HEK293 (cell line): ENCODE measurements around the gene TET2.

Experiments
- CTCF ChIA-PET: fragments of 350-600 bp; formaldehyde crosslinking; extraction: SDS; loops from one replicate; lab custom pipeline; 2021; ENCODE audit warnings: antibody characterized with exemption; lab: Yijun Ruan, JAX
- POLR2A ChIA-PET: fragments of 300-600 bp; formaldehyde crosslinking; extraction: SDS; loops from one replicate; lab custom pipeline; 2020; ENCODE audit warnings: antibody characterized with exemption, inconsistent platforms; lab: Yijun Ruan, JAX
- H3K27ac ChIP-seq: fragments of 200-500 bp; sonication (Bioruptor generic); 2 replicates; pipeline ENCODE4 v1.5.1; 2014; ENCODE audit warnings: low read depth, low read length, control low read depth, inconsistent platforms; ENCODE audit errors: extremely low read depth
- H3K36me3 ChIP-seq, 2 experiments: fragments of 200-500 bp in 1 of 2; sonication (Bioruptor generic) in 1 of 2; 1 replicate in 1 of 2; 2 replicates in 1 of 2; pipeline ENCODE4 v1.5.1; 2014 to 2017; ENCODE audit warnings: inconsistent platforms in 2 of 2, low read length in 2 of 2; ENCODE audit not compliant: control insufficient read depth in 2 of 2, insufficient read depth in 1 of 2
- H3K4me1 ChIP-seq: fragments of 200-500 bp; sonication (Bioruptor generic); 2 replicates; pipeline ENCODE4 v1.5.1; 2014; ENCODE audit warnings: mild to moderate bottlenecking, low read length, inconsistent platforms; ENCODE audit not compliant: control insufficient read depth, insufficient read depth
- H3K4me3 ChIP-seq: 2 replicates; pipeline ENCODE4 v1.5.1; 2011; ENCODE audit warnings: low read depth, mild to moderate bottlenecking, control low read depth, low read length, moderate library complexity
- H3K9me3 ChIP-seq: fragments of 200-500 bp; sonication (Bioruptor generic); 2 replicates; pipeline ENCODE4 v1.5.1; 2014; ENCODE audit warnings: low read depth, low read length, inconsistent platforms; ENCODE audit not compliant: control insufficient read depth, insufficient read depth
- HOXA7 ChIP-seq: sonication (generic); formaldehyde crosslinking; IDR thresholded peaks from 2 replicates; pipeline ENCODE4 v1.8.1; 2022; ENCODE audit warnings: missing genetic modification reagents, borderline replicate concordance
- KLF16 ChIP-seq: fragments of 450-650 bp; formaldehyde crosslinking; IDR thresholded peaks from 2 replicates; pipeline ENCODE4 v1.5.1; 2017; ENCODE audit warnings: missing biosample characterization, missing genetic modification characterization
- PRDM6 ChIP-seq: fragments of 450-650 bp; formaldehyde crosslinking; IDR thresholded peaks from 2 replicates; pipeline ENCODE4 v1.5.1; 2017; ENCODE audit warnings: missing biosample characterization, missing genetic modification characterization
- SP7 ChIP-seq: fragments of 450-650 bp; formaldehyde crosslinking; IDR thresholded peaks from 2 replicates; pipeline ENCODE4 v1.5.1; 2016; ENCODE audit warnings: missing biosample characterization, missing genetic modification characterization
- TCF7L2 ChIP-seq: IDR thresholded peaks from 2 replicates; pipeline ENCODE4 v1.6.1; 2011; ENCODE audit warnings: low read depth, mild to moderate bottlenecking, inconsistent platforms, low read length, moderate library complexity, borderline replicate concordance
- YY2 ChIP-seq: fragments of 450-650 bp; formaldehyde crosslinking; IDR thresholded peaks from 2 replicates; pipeline ENCODE4 v1.5.1; 2016; ENCODE audit warnings: missing biosample characterization, missing genetic modification characterization
- ZBTB1 ChIP-seq: fragments of 450-650 bp; formaldehyde crosslinking; IDR thresholded peaks from 2 replicates; pipeline ENCODE4 v1.5.1; 2016; ENCODE audit warnings: missing biosample characterization, missing genetic modification characterization
- ZNF121 ChIP-seq: fragments of 450-650 bp; formaldehyde crosslinking; IDR thresholded peaks from 2 replicates; pipeline ENCODE4 v1.5.1; 2016; ENCODE audit warnings: missing biosample characterization, missing genetic modification characterization
- ZNF155 ChIP-seq: fragments of 450-650 bp; formaldehyde crosslinking; IDR thresholded peaks from 2 replicates; pipeline ENCODE4 v1.5.1; 2016; ENCODE audit warnings: missing biosample characterization, missing genetic modification characterization
- ZNF184 ChIP-seq: fragments of 450-650 bp; IDR thresholded peaks from 2 replicates; pipeline ENCODE4 v1.5.1; 2018; ENCODE audit warnings: missing biosample characterization, mild to moderate bottlenecking, missing genetic modification characterization
- ZNF221 ChIP-seq: fragments of 450-650 bp; formaldehyde crosslinking; IDR thresholded peaks from 2 replicates; pipeline ENCODE4 v1.5.1; 2017; ENCODE audit warnings: missing biosample characterization, missing genetic modification characterization, borderline replicate concordance
- ZNF23 ChIP-seq: fragments of 450-650 bp; formaldehyde crosslinking; IDR thresholded peaks from 2 replicates; pipeline ENCODE4 v1.5.1; 2016; ENCODE audit warnings: missing biosample characterization, missing genetic modification characterization, borderline replicate concordance
- ZNF280C ChIP-seq: fragments of 450-650 bp; formaldehyde crosslinking; IDR thresholded peaks from 2 replicates; pipeline ENCODE4 v1.5.1; 2016; ENCODE audit warnings: missing biosample characterization, missing genetic modification characterization
- ZNF521 ChIP-seq: fragments of 450-650 bp; formaldehyde crosslinking; IDR thresholded peaks from 2 replicates; pipeline ENCODE4 v1.5.1; 2017; ENCODE audit warnings: missing biosample characterization, mild to moderate bottlenecking, missing genetic modification characterization
- ZNF658 ChIP-seq: fragments of 450-650 bp; formaldehyde crosslinking; IDR thresholded peaks from 2 replicates; pipeline ENCODE4; 2016; ENCODE audit warnings: missing biosample characterization, missing genetic modification characterization
- ZNF704 ChIP-seq: fragments of 450-650 bp; formaldehyde crosslinking; IDR thresholded peaks from 2 replicates; pipeline ENCODE4 v1.5.1; 2016; ENCODE audit warnings: missing biosample characterization, missing genetic modification characterization
- ZNF843 ChIP-seq: fragments of 450-650 bp; formaldehyde crosslinking; IDR thresholded peaks from 2 replicates; pipeline ENCODE4 v1.5.1; 2016; ENCODE audit warnings: missing biosample characterization, missing genetic modification characterization
- ZSCAN5A ChIP-seq: fragments of 450-650 bp; formaldehyde crosslinking; IDR thresholded peaks from 2 replicates; pipeline ENCODE4 v1.5.1; 2016; ENCODE audit warnings: missing biosample characterization, missing genetic modification characterization
- TF ChIP-seq, protein P1 (sequence below): fragments of 450-650 bp; formaldehyde crosslinking; IDR thresholded peaks from 2 replicates; pipeline ENCODE4 v1.5.1; 2016; ENCODE audit warnings: missing biosample characterization, missing genetic modification characterization

TET2 gene

GRCh38 chr4:105291925-105292324 is 145.2 kb downstream of the TET2 start:
- TF ChIP-seq ZNF121 (tag by site-specific recombination) (no peak), HOXA7 (CRISPR knock-in tag) (no peak), ZNF843 (tag by site-specific recombination) (no peak), ZNF155 (tag by site-specific recombination) (no peak), ZBTB1 (tag by site-specific recombination) (no peak), TCF7L2 (no peak), ZSCAN5A (tag by site-specific recombination) (no peak), ZNF23 (no peak), ZNF184 (tag by site-specific recombination) (no peak), ZNF221 (no peak), KLF16 (no peak), SP7 (tag by site-specific recombination) (no peak), ZNF280C (tag by site-specific recombination) (no peak), PRDM6 (tag by site-specific recombination) (no peak), ZNF704 (tag by site-specific recombination) (no peak), ZNF658 (tag by site-specific recombination) (no peak), YY2 (tag by site-specific recombination) (no peak), ZNF521 (tag by site-specific recombination) (no peak)
- TF ChIP-seq, protein P1, sequence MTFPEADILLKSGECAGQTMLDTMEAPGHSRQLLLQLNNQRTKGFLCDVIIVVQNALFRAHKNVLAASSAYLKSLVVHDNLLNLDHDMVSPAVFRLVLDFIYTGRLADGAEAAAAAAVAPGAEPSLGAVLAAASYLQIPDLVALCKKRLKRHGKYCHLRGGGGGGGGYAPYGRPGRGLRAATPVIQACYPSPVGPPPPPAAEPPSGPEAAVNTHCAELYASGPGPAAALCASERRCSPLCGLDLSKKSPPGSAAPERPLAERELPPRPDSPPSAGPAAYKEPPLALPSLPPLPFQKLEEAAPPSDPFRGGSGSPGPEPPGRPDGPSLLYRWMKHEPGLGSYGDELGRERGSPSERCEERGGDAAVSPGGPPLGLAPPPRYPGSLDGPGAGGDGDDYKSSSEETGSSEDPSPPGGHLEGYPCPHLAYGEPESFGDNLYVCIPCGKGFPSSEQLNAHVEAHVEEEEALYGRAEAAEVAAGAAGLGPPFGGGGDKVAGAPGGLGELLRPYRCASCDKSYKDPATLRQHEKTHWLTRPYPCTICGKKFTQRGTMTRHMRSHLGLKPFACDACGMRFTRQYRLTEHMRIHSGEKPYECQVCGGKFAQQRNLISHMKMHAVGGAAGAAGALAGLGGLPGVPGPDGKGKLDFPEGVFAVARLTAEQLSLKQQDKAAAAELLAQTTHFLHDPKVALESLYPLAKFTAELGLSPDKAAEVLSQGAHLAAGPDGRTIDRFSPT (tag by site-specific recombination): no peak
- CTCF ChIA-PET: no interaction called here

More at GRCh38 chr4:105291925-105292324, 145.2 kb downstream of the TET2 start:
- no peak overlapping the region for H3K27ac ChIP-seq
- POLR2A ChIA-PET: no interaction called here
- no peaks in the 10 kb centered on the region for H3K36me3 ChIP-seq
- no peaks in the 10 kb centered on the region for H3K4me1 ChIP-seq
- no peaks in the 10 kb centered on the region for H3K9me3 ChIP-seq
- no peak overlapping the region for H3K4me3 ChIP-seq
